NCI-H1105 (cell line): ENCODE measurements around the gene GDF11.

Experiments
- DNase-seq: peaks from one replicate; lab custom pipeline; 2025; lab: John Stamatoyannopoulos, UW

GDF11 gene

GRCh38 chr12:55795950-55796349, 53.0 kb downstream of the GDF11 start:
- DNase-seq = no peak

GRCh38 chr12:55797068-55797467, 54.1 kb downstream of the GDF11 start:
- DNase-seq = no peak

- no peak for DNase-seq
These were observed 54.6 kb downstream of the GDF11 start for GRCh38 chr12:55797550-55797949.
